HL-60/S4 (cell line): ENCODE data around the gene BCLAF1.

Source experiments
- in situ Hi-C: fragments of 300-500 bp; cut with MboI; formaldehyde crosslinking; loops from 2 replicates; pipeline ENCODE4 v1.14.3; 2022; ENCODE audit warnings: low sequenced_read_pairs

BCLAF1 gene

DNA sequence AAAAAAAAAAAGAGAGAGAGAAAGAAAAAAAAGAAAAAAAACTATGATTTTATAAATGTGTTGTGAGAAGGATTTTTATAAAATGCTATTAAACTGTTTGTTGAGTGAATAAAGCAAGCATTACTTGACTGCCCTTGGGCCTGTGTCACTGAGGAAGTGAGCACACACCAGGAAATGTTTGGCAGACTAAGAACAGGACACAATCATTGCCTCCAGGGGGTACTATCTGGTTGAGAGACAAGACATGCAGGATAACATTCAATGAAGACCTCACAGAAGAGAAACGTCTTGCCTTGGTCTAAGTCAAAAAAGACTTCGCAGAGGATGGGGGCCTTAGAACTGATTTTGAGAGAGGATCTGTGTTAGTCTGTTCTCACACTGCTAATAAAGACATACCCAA lies 80.2 kb downstream of the BCLAF1 start:
- in situ Hi-C loops = no loop called here

DNA sequence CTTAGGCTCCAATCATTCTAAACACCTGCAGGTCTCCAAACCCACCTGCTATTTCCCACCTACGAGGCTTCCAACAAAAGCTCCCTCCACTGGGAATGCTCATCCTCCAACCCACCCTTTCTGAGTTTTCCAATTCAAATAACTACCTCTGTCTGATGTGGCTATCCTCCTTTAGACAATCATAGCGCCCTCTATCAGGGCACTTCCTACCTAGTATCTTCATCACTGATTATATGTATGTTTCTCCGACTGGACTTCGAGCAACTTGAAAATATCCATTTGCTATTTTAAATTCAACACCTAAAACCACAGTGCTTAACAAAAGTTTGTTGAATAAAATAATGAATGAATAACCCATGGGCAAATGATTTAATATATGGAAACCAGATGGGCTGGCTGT lies 80.9 kb downstream of the BCLAF1 start:
- in situ Hi-C loops = no loop called here
